COLO668 (cell line): ENCODE data around the gene HGF.
"Not testable (repeated sequence)": the region's sequence is repeated elsewhere in the genome, so short reads cannot be mapped to it uniquely, and the experiment has no call there.

Experiments used
- DNase-seq: peaks from one replicate; lab custom pipeline; 2025; ENCODE audit not compliant: unreplicated experiment; lab: John Stamatoyannopoulos, UW

HGF gene

GRCh38 chr7:81722250-81722649 lies 47.6 kb downstream of the HGF start:
- DNase-seq = not testable (repeated sequence)

GRCh38 chr7:81721437-81721836 lies 48.4 kb downstream of the HGF start:
- DNase-seq = no peak

GRCh38 chr7:81719865-81720264 lies 50.0 kb downstream of the HGF start:
- DNase-seq = no peak

GRCh38 chr7:81715984-81716588 lies 53.8 kb downstream of the HGF start:
- DNase-seq = no peak

- no peak for DNase-seq
Measured at GRCh38 chr7:81714306-81714705, 55.5 kb downstream of the HGF start.

GRCh38 chr7:81710751-81711150 lies 59.1 kb downstream of the HGF start:
- no peak for DNase-seq

- DNase-seq = no peak
Measured at GRCh38 chr7:81709836-81710235, 60.0 kb downstream of the HGF start.

GRCh38 chr7:81707966-81708365 lies 61.9 kb downstream of the HGF start:
- no peak for DNase-seq

- no peak for DNase-seq
Measured at GRCh38 chr7:81707196-81707595, 62.7 kb downstream of the HGF start.

GRCh38 chr7:81705206-81705605 lies 64.6 kb downstream of the HGF start:
- no peak for DNase-seq

GRCh38 chr7:81704595-81704994 lies 65.3 kb downstream of the HGF start:
- DNase-seq = no peak

GRCh38 chr7:81698965-81699364 lies 70.9 kb downstream of the HGF start:
- DNase-seq = no peak

- DNase-seq = no peak
Measured at GRCh38 chr7:81694711-81695110, 75.1 kb downstream of the HGF start.

- no peak for DNase-seq
Measured at GRCh38 chr7:81693894-81694293, 76.0 kb downstream of the HGF start.

GRCh38 chr7:81693080-81693479 lies 76.8 kb downstream of the HGF start:
- DNase-seq = no peak

- DNase-seq = no peak
Measured at GRCh38 chr7:81692146-81692905, 77.5 kb downstream of the HGF start.

GRCh38 chr7:81691199-81691821 lies 78.5 kb downstream of the HGF start:
- no peak for DNase-seq

GRCh38 chr7:81690688-81691087 lies 79.2 kb downstream of the HGF start:
- DNase-seq = no peak

- no peak for DNase-seq
Measured at GRCh38 chr7:81690251-81690650, 79.6 kb downstream of the HGF start.

- DNase-seq = no peak
Measured at GRCh38 chr7:81688622-81689411, 81.0 kb downstream of the HGF start.

GRCh38 chr7:81687062-81687461 lies 82.8 kb downstream of the HGF start:
- no peak for DNase-seq
